H1 (cell line): ENCODE results near the gene CENPO. TPM values are rescaled to one million over a fixed set of nuclear protein-coding genes. Genes with fewer than 3 reads are reported as not detected.

Experiments used
- CTCF ChIA-PET: fragments of 300-600 bp; sonication (Branson Sonifier 250); formaldehyde crosslinking; loops from one replicate; lab custom pipeline; 2021; ENCODE audit not compliant: partially characterized antibody; lab: Charles Lee
- POLR2A ChIA-PET: fragments of 300-600 bp; sonication (Branson Sonifier 250); formaldehyde crosslinking; loops from one replicate; lab custom pipeline; 2021; ENCODE audit warnings: inconsistent platforms; ENCODE audit not compliant: partially characterized antibody; lab: Charles Lee
- DNase-seq, 2 experiments: peaks; one replicate each; pipeline versions ENCODE4 v3.0.0 to v3.0.0-alpha.2; 2010 to 2022; ENCODE audit warnings: low spot score in 2 of 2, low read depth in 1 of 2, mixed read lengths in 1 of 2
- FAIRE-seq: peaks from 2 replicates; lab custom pipeline; 2011; peaks lifted over from hg19 to GRCh38; lab: Jason Lieb, UNC
- H2AFZ ChIP-seq: 2 replicates; pipeline ENCODE4 v1.8.1; 2012; ENCODE audit warnings: low read length, inconsistent platforms
- H2AK5ac ChIP-seq: 2 replicates; pipeline ENCODE4 v1.6.1; 2013; ENCODE audit warnings: low read depth, low read length
- H2BK120ac ChIP-seq: replicated peaks from 2 replicates; pipeline ENCODE3; 2013; ENCODE audit warnings: low read depth, low read length, inconsistent platforms
- H2BK12ac ChIP-seq: 2 replicates; pipeline ENCODE4 v1.6.1; 2013; ENCODE audit warnings: low read depth, low read length
- H2BK15ac ChIP-seq: 2 replicates; pipeline ENCODE4 v1.6.1; 2013; ENCODE audit warnings: low read length
- H2BK20ac ChIP-seq: 2 replicates; pipeline ENCODE4 v1.6.1; 2013; ENCODE audit warnings: low read length
- H2BK5ac ChIP-seq: 2 replicates; pipeline ENCODE4 v1.6.1; 2013; ENCODE audit warnings: low read depth, low read length
- H3K14ac ChIP-seq: 2 replicates; pipeline ENCODE4 v1.6.1; 2013; ENCODE audit warnings: inconsistent platforms; ENCODE audit not compliant: insufficient read length
- H3K18ac ChIP-seq: 2 replicates; pipeline ENCODE4 v1.6.1; 2013; ENCODE audit warnings: low read length; ENCODE audit errors: extremely low read depth
- H3K23ac ChIP-seq: 2 replicates; pipeline ENCODE4 v1.6.1; 2013; ENCODE audit warnings: inconsistent platforms; ENCODE audit not compliant: insufficient read length
- H3K23me2 ChIP-seq: 2 replicates; pipeline ENCODE4 v1.6.1; 2013; ENCODE audit warnings: low read depth, low read length
- H3K27ac ChIP-seq: 2 replicates; pipeline ENCODE4 v1.6.1; 2011; ENCODE audit warnings: low read depth, low read length, inconsistent platforms
- H3K27me3 ChIP-seq, 4 experiments: replicated peaks in 1 of 4; 1 replicate in 1 of 4; 2 replicates in 3 of 4; pipeline versions ENCODE4 v1.6.1 to v1.8.1; 2011 to 2013; ENCODE audit warnings: low read length in 3 of 4, mild to moderate bottlenecking in 3 of 4, inconsistent platforms in 2 of 4, mixed read lengths in 2 of 4, moderate library complexity in 1 of 4; ENCODE audit not compliant: control insufficient read depth in 3 of 4, insufficient read depth in 3 of 4; ENCODE audit errors: extremely low read depth in 1 of 4
- H3K36me3 ChIP-seq, 4 experiments: 2 replicates each; pipeline versions ENCODE4 v1.6.1 to v1.8.1; 2011 to 2013; ENCODE audit warnings: mild to moderate bottlenecking in 4 of 4, low read length in 3 of 4, moderate library complexity in 2 of 4, control low read depth in 1 of 4, inconsistent platforms in 1 of 4; ENCODE audit not compliant: insufficient read depth in 4 of 4, control insufficient read depth in 2 of 4
- H3K4ac ChIP-seq: replicated peaks from 2 replicates; pipeline ENCODE3; 2013; ENCODE audit warnings: low read length, low read depth, mixed read lengths, inconsistent platforms; ENCODE audit not compliant: insufficient read length
- H3K4me1 ChIP-seq, 4 experiments: replicated peaks in 1 of 4; 1 replicate in 1 of 4; 2 replicates in 3 of 4; pipeline versions ENCODE4 v1.6.1 to v1.8.1; 2011 to 2013; ENCODE audit warnings: low read length in 3 of 4, inconsistent platforms in 2 of 4, mixed read lengths in 1 of 4; ENCODE audit not compliant: insufficient read depth in 4 of 4, control insufficient read depth in 3 of 4
- H3K4me2 ChIP-seq, 2 experiments: 2 replicates each; pipeline versions ENCODE4 v1.6.1 to v1.8.1; 2011 to 2013; ENCODE audit warnings: low read depth in 2 of 2, low read length in 2 of 2, control low read depth in 1 of 2, inconsistent platforms in 1 of 2, mild to moderate bottlenecking in 1 of 2; ENCODE audit not compliant: insufficient read depth in 1 of 2
- H3K4me3 ChIP-seq, 4 experiments: fragments of 200-600, 300-600 bp in 1 of 4; sonication (generic), shearing (Covaris generic), sonication (Bioruptor Twin) in 1 of 4; 2 replicates each; pipeline versions ENCODE4 v1.5.1 to v1.8.1; 2011 to 2016; ENCODE audit warnings: low read length in 4 of 4, low read depth in 3 of 4, control low read depth in 2 of 4, inconsistent platforms in 2 of 4, mild to moderate bottlenecking in 2 of 4, mixed read lengths in 1 of 4, moderate library complexity in 1 of 4; ENCODE audit not compliant: insufficient read depth in 2 of 4; ENCODE audit errors: extremely low read depth in 1 of 4
- H3K56ac ChIP-seq: replicated peaks from 2 replicates; pipeline ENCODE3; 2013; ENCODE audit warnings: low read depth, mild to moderate bottlenecking, mixed read lengths, low read length, inconsistent platforms; ENCODE audit not compliant: insufficient read length
- H3K79me1 ChIP-seq: 2 replicates; pipeline ENCODE4 v1.6.1; 2013; ENCODE audit warnings: low read depth, low read length, control low read depth
- H3K79me2 ChIP-seq, 2 experiments: 2 replicates each; pipeline versions ENCODE4 v1.6.1 to v1.8.1; 2012 to 2013; ENCODE audit warnings: low read length in 2 of 2, mild to moderate bottlenecking in 2 of 2, inconsistent platforms in 1 of 2; ENCODE audit not compliant: insufficient read depth in 2 of 2, control insufficient read depth in 1 of 2
- H3K9ac ChIP-seq, 4 experiments: replicated peaks in 1 of 4; 1 replicate in 1 of 4; 2 replicates in 3 of 4; pipeline versions ENCODE4 v1.6.1 to v1.8.1; 2011 to 2013; ENCODE audit warnings: low read depth in 3 of 4, low read length in 3 of 4, control low read depth in 2 of 4, mild to moderate bottlenecking in 2 of 4, moderate library complexity in 2 of 4, inconsistent platforms in 1 of 4; ENCODE audit errors: extremely low read depth in 1 of 4
- H3K9me3 ChIP-seq, 2 experiments: 2 replicates each; pipeline versions ENCODE4 v1.6.1 to v1.8.1; 2012 to 2013; ENCODE audit warnings: mild to moderate bottlenecking in 2 of 2, moderate library complexity in 2 of 2, control low read depth in 1 of 2, inconsistent platforms in 1 of 2, low read depth in 1 of 2, low read length in 1 of 2, mixed read lengths in 1 of 2; ENCODE audit not compliant: insufficient read depth in 2 of 2
- H4K20me1 ChIP-seq, 2 experiments: replicated peaks in 1 of 2; 2 replicates each; pipeline versions ENCODE3 to v1.8.1; 2011 to 2013; ENCODE audit warnings: inconsistent platforms in 2 of 2, low read length in 2 of 2, mild to moderate bottlenecking in 1 of 2; ENCODE audit not compliant: insufficient read depth in 2 of 2, control insufficient read depth in 1 of 2
- H4K5ac ChIP-seq: 2 replicates; pipeline ENCODE4 v1.6.1; 2013; ENCODE audit warnings: low read length, low read depth, mixed read lengths, inconsistent platforms; ENCODE audit not compliant: insufficient read length
- H4K8ac ChIP-seq: 2 replicates; pipeline ENCODE4 v1.8.0; 2013; ENCODE audit warnings: mild to moderate bottlenecking, moderate library complexity, low read length, inconsistent platforms; ENCODE audit not compliant: insufficient read depth; ENCODE audit errors: extremely low read depth
- H4K91ac ChIP-seq: replicated peaks from 2 replicates; pipeline ENCODE3; 2013; ENCODE audit warnings: low read length, mixed read lengths, inconsistent platforms; ENCODE audit not compliant: insufficient read length
- BACH1 ChIP-seq: IDR thresholded peaks from 2 replicates; pipeline ENCODE4 v1.6.1; 2012; ENCODE audit warnings: low read length, improper control_type of control experiment
- BCL11A ChIP-seq, 2 experiments: IDR thresholded peaks; one replicate each; pipeline ENCODE4 v1.6.1; 2011; ENCODE audit warnings: low read depth in 2 of 2, low read length in 2 of 2, mild to moderate bottlenecking in 2 of 2
- CHD1 ChIP-seq: IDR thresholded peaks from 2 replicates; pipeline ENCODE4 v1.6.1; 2012; ENCODE audit warnings: low read depth, low read length, improper control_type of control experiment
- EP300 ChIP-seq, 2 experiments: IDR thresholded peaks; 1 replicate in 1 of 2; 2 replicates in 1 of 2; pipeline ENCODE4 v1.6.1; 2011 to 2012; ENCODE audit warnings: low read depth in 2 of 2, low read length in 2 of 2, mild to moderate bottlenecking in 2 of 2, borderline replicate concordance in 1 of 2, inconsistent platforms in 1 of 2, moderate library complexity in 1 of 2
- KDM4A ChIP-seq: IDR thresholded peaks from one replicate; pipeline ENCODE4 v1.7.1; 2012; ENCODE audit warnings: low read depth, mild to moderate bottlenecking, moderate library complexity, low read length, inconsistent platforms; ENCODE audit not compliant: severe bottlenecking
- MAFK ChIP-seq: IDR thresholded peaks from 2 replicates; pipeline ENCODE4 v1.6.1; 2012; ENCODE audit warnings: low read depth, mild to moderate bottlenecking, improper control_type of control experiment, low read length
- RBBP5 ChIP-seq: IDR thresholded peaks from 2 replicates; pipeline ENCODE4 v1.7.1; 2012; ENCODE audit warnings: low read depth, mild to moderate bottlenecking, inconsistent platforms, low read length, moderate library complexity, borderline replicate concordance
- SAP30 ChIP-seq: fragments of 300-600 bp; sonication (generic); IDR thresholded peaks from 2 replicates; pipeline ENCODE4 v1.7.1; 2012; ENCODE audit warnings: low read length, moderate library complexity, mild to moderate bottlenecking, inconsistent platforms; ENCODE audit not compliant: insufficient read depth, insufficient replicate concordance
- SIN3A ChIP-seq, 2 experiments: IDR thresholded peaks in 1 of 2; conservative IDR thresholded peaks in 1 of 2; 2 replicates each; pipeline ENCODE4 v1.6.1; 2011 to 2012; ENCODE audit warnings: low read length in 2 of 2, improper control_type of control experiment in 1 of 2, low read depth in 1 of 2, mild to moderate bottlenecking in 1 of 2
- SP4 ChIP-seq: IDR thresholded peaks from 2 replicates; pipeline ENCODE4 v1.6.1; 2012; ENCODE audit warnings: low read length, inconsistent platforms
- TAF1 ChIP-seq: IDR thresholded peaks from 2 replicates; pipeline ENCODE4 v1.6.1; 2011; ENCODE audit warnings: mild to moderate bottlenecking, low read depth, low read length
- TEAD4 ChIP-seq: IDR thresholded peaks from 2 replicates; pipeline ENCODE4 v1.6.1; 2012; ENCODE audit warnings: low read depth, low read length, inconsistent platforms, mixed read lengths
- USF2 ChIP-seq: IDR thresholded peaks from 2 replicates; pipeline ENCODE4 v1.6.1; 2011; ENCODE audit warnings: low read length, improper control_type of control experiment
- WGBS, 2 experiments: shearing (Covaris generic) in 1 of 2; methylation state at CpG; one replicate each; pipeline versions ENCODE4 v1.1.6 to v1.1.7; 2013 to 2015; ENCODE audit warnings: low lambda C conversion rate in 2 of 2, mixed read lengths in 2 of 2, inconsistent platforms in 1 of 2, low coverage in 1 of 2, missing lambda C conversion rate in 1 of 2; ENCODE audit not compliant: insufficient replicate concordance in 2 of 2, insufficient coverage in 1 of 2, insufficient read length in 1 of 2; ENCODE audit errors: extremely low coverage in 1 of 2, missing lambda C conversion rate in 1 of 2; 5-methylcytosine and 5-hydroxymethylcytosine counted together
- polyA plus RNA-seq, 7 experiments: library from polyadenylated mRNA; depleted of rRNA in 3 of 7; stranded (reverse) in 5 of 7; unstranded in 2 of 7; fragments of >200 nt in 5 of 7; fragments of 200-250 nt in 2 of 7; gene quantifications; 1 replicate in 5 of 7; 2 replicates in 1 of 7; 4 replicates in 1 of 7; pipeline versions ENCODE4 v1.2.1 to v1.2.3, GENCODE V29; 2011 to 2013; ENCODE audit warnings: missing spikeins in 2 of 7, mixed read lengths in 2 of 7
- total RNA-seq: library from RNA; stranded (reverse); fragmentation: NEBNext Ultra II Directional; extraction: Animal tissue kit (Norgen Biotek cat#: 25700); gene quantifications from 2 replicates; pipeline ENCODE4 v1.2.1, GENCODE V29; 2021

CENPO gene
- total and polyA plus RNA-seq, 2 of the 8 experiments (the other 6 are each of a cell fraction or from before 2014, with no cell fraction given) = 34.4 to 46.3 TPM

GRCh38 chr2:24857746-24858145, 64.5 kb downstream of the CENPO start:
- Histone ChIP-seq H4K20me1 (peaks cover 0 to 2% of the 10 kb centered on the region in 2 experiments), H2AFZ (no peak overlapping the region), H3K56ac (no peak overlapping the region), H2BK5ac (no peak overlapping the region), H4K5ac (no peak overlapping the region), H3K23me2 (no peaks in the 10 kb centered on the region), H2AK5ac (no peak overlapping the region), H3K79me1 (peaks cover 2% of the 10 kb centered on the region; the same call in 1 of the 2 replicates), H3K79me2 (no peaks in the 10 kb centered on the region), H3K4ac (no peak overlapping the region), H3K14ac (no peak overlapping the region), H4K91ac (no peak overlapping the region), H3K4me1 (no peaks in the 10 kb centered on the region), H4K8ac (no peak overlapping the region), H3K9me3 (no peaks in the 10 kb centered on the region), H2BK12ac (no peak overlapping the region), H3K4me3 (no peak overlapping the region), H3K27me3 (no peaks in the 10 kb centered on the region), H2BK120ac (no peak overlapping the region), H3K36me3 (no peaks in the 10 kb centered on the region; a peak in 1 of 8 replicates), H3K4me2 (no peak overlapping the region), H3K23ac (no peak overlapping the region), H2BK15ac (no peak overlapping the region), H3K18ac (no peak overlapping the region), H2BK20ac (no peak overlapping the region), H3K9ac (no peak overlapping the region), H3K27ac (no peak overlapping the region)
- FAIRE-seq = no peak
- POLR2A ChIA-PET = no interaction called here
- no peak for DNase-seq
- CTCF ChIA-PET = interaction anchor here (0.6 to 1.7 kb wide), 6 partner anchors 18 to 118 kb away, joined by 3 to 4 read pairs (median 4); no protein-coding TSS in a partner anchor
- WGBS, 2 experiments = 90% methylated on average over 5 of the region's 6 CpGs; no CpG with 5 or more reads in 1 of the 2 experiments
- no peak for TF ChIP-seq CHD1
- TF ChIP-seq EP300 (IDR thresholded peaks at IDR 0.05; ENCODE audit: borderline replicate concordance in 1 of 2, low read depth in 2 of 2, low read length in 2 of 2) = no peak
- no peak for TF ChIP-seq TEAD4
- no peak for TF ChIP-seq BACH1
- no peak for TF ChIP-seq SIN3A (conservative IDR thresholded peaks at IDR 0.05 in 1 of 2, IDR thresholded peaks at IDR 0.05 in 1 of 2; ENCODE audit: low read depth in 1 of 2, low read length in 2 of 2)
- TF ChIP-seq RBBP5 = no peak
- no peak for TF ChIP-seq SAP30
- no peak for TF ChIP-seq TAF1
- TF ChIP-seq MAFK = no peak
- no peak for TF ChIP-seq SP4
- TF ChIP-seq KDM4A = no peak
- TF ChIP-seq BCL11A (IDR thresholded peaks at IDR 0.05; ENCODE audit: low read depth in 2 of 2, low read length in 2 of 2) = no peak
- no peak for TF ChIP-seq USF2
